Trophoblast cell (in vitro differentiated cells and primary cell): Measurements from ENCODE around the gene FKTN.

Experiments used
- DNase-seq, 2 donors: peaks; one replicate each; pipeline ENCODE4 v3.0.0-alpha.2; 2016
- H2AFZ ChIP-seq: 2 replicates; pipeline ENCODE4 v1.6.1; 2013; ENCODE audit warnings: low read length, moderate library complexity, mild to moderate bottlenecking; ENCODE audit not compliant: insufficient read depth, poor library complexity
- H2AK5ac ChIP-seq: 2 replicates; pipeline ENCODE4 v1.6.1; 2013; ENCODE audit warnings: mild to moderate bottlenecking, low read length
- H2BK120ac ChIP-seq: 2 replicates; pipeline ENCODE4 v1.6.1; 2013; ENCODE audit warnings: low read length, mild to moderate bottlenecking, moderate library complexity; ENCODE audit not compliant: insufficient read depth, poor library complexity
- H2BK12ac ChIP-seq: 2 replicates; pipeline ENCODE4 v1.6.1; 2013; ENCODE audit warnings: mild to moderate bottlenecking, low read length, moderate library complexity
- H2BK5ac ChIP-seq: 2 replicates; pipeline ENCODE4 v1.6.1; 2013; ENCODE audit warnings: low read length, low read depth, moderate library complexity, mild to moderate bottlenecking; ENCODE audit not compliant: poor library complexity
- H3K14ac ChIP-seq: 2 replicates; pipeline ENCODE4 v1.6.1; 2013; ENCODE audit warnings: mild to moderate bottlenecking, low read length
- H3K18ac ChIP-seq: 2 replicates; pipeline ENCODE4 v1.6.1; 2013; ENCODE audit warnings: mild to moderate bottlenecking, low read length
- H3K23ac ChIP-seq: 2 replicates; pipeline ENCODE4 v1.6.1; 2013; ENCODE audit warnings: low read length
- H3K27ac ChIP-seq: 2 replicates; pipeline ENCODE4 v1.5.1; 2013; ENCODE audit warnings: low read depth, mild to moderate bottlenecking, inconsistent platforms, low read length, moderate library complexity
- H3K27me3 ChIP-seq: 2 replicates; pipeline ENCODE4 v1.6.1; 2013; ENCODE audit warnings: inconsistent platforms, mild to moderate bottlenecking, low read length, moderate library complexity; ENCODE audit not compliant: insufficient read depth
- H3K36me3 ChIP-seq, 2 experiments: 1 replicate in 1 of 2; 2 replicates in 1 of 2; pipeline ENCODE4 v1.6.1; 2013; ENCODE audit warnings: low read length in 2 of 2, mild to moderate bottlenecking in 2 of 2, moderate library complexity in 1 of 2; ENCODE audit not compliant: insufficient read depth in 2 of 2, control insufficient read depth in 1 of 2
- H3K4ac ChIP-seq: 2 replicates; pipeline ENCODE4 v1.6.1; 2013; ENCODE audit warnings: low read depth, mild to moderate bottlenecking, low read length, moderate library complexity
- H3K4me1 ChIP-seq, 2 experiments: 1 replicate in 1 of 2; 2 replicates in 1 of 2; pipeline ENCODE4 v1.6.1; 2013; ENCODE audit warnings: low read length in 2 of 2, mild to moderate bottlenecking in 2 of 2, moderate library complexity in 1 of 2; ENCODE audit not compliant: insufficient read depth in 2 of 2, control insufficient read depth in 1 of 2
- H3K4me2 ChIP-seq: 2 replicates; pipeline ENCODE4 v1.6.1; 2013; ENCODE audit warnings: inconsistent platforms, mild to moderate bottlenecking, low read length, moderate library complexity
- H3K4me3 ChIP-seq: 2 replicates; pipeline ENCODE4 v1.5.1; 2013; ENCODE audit warnings: mild to moderate bottlenecking, low read depth, low read length, inconsistent platforms
- H3K79me1 ChIP-seq: one replicate; pipeline ENCODE4 v1.6.1; 2013; ENCODE audit warnings: low read length
- H3K79me2 ChIP-seq: 2 replicates; pipeline ENCODE4 v1.6.1; 2013; ENCODE audit warnings: low read length, mild to moderate bottlenecking; ENCODE audit not compliant: control insufficient read depth, insufficient read depth, poor library complexity
- H3K9ac ChIP-seq: 2 replicates; pipeline ENCODE4 v1.6.1; 2013; ENCODE audit warnings: mild to moderate bottlenecking, low read length
- H3K9me3 ChIP-seq: 2 replicates; pipeline ENCODE4 v1.6.1; 2013; ENCODE audit warnings: low read depth, mild to moderate bottlenecking, control low read depth, inconsistent platforms, low read length; ENCODE audit not compliant: insufficient read depth
- H4K12ac ChIP-seq: 2 replicates; pipeline ENCODE4 v1.6.1; 2013; ENCODE audit warnings: low read depth, mild to moderate bottlenecking, low read length, moderate library complexity
- H4K8ac ChIP-seq: 2 replicates; pipeline ENCODE4 v1.6.1; 2013; ENCODE audit warnings: low read depth, mild to moderate bottlenecking, low read length, moderate library complexity
- H4K91ac ChIP-seq: one replicate; pipeline ENCODE4 v1.6.1; 2013; ENCODE audit warnings: low read depth, mild to moderate bottlenecking, low read length, moderate library complexity
- WGBS: extraction: QIAGEN DNeasy Blood & Tissue Kit; methylation state at CpG from one replicate; pipeline ENCODE4 v1.1.7; 2013; ENCODE audit warnings: missing lambda C conversion rate; ENCODE audit not compliant: insufficient read length, insufficient coverage; ENCODE audit errors: extremely low coverage; 5-methylcytosine and 5-hydroxymethylcytosine counted together

The FKTN gene

GRCh38 chr9:105531530-105531929 is 26.4 kb upstream of the FKTN start:
- Histone ChIP-seq H3K79me1 (no peaks in the 10 kb centered on the region), H2BK5ac (no peak overlapping the region), H4K8ac (no peak overlapping the region), H3K36me3 (no peaks in the 10 kb centered on the region), H3K4ac (no peak overlapping the region), H2AK5ac (no peak overlapping the region), H3K27ac (no peak overlapping the region), H3K4me1 (no peaks in the 10 kb centered on the region), H3K9me3 (no peaks in the 10 kb centered on the region), H3K14ac (no peak overlapping the region), H2AFZ (no peak overlapping the region), H3K9ac (no peak overlapping the region), H3K23ac (no peak overlapping the region), H2BK120ac (no peak overlapping the region), H4K91ac (no peak overlapping the region), H4K12ac (no peak overlapping the region), H3K4me2 (no peak overlapping the region), H3K4me3 (no peak overlapping the region), H2BK12ac (no peak overlapping the region), H3K18ac (no peak overlapping the region), H3K27me3 (no peaks in the 10 kb centered on the region), H3K79me2 (no peaks in the 10 kb centered on the region)
- no CpG with 5 or more reads among the region's 3 CpGs for WGBS
- no peak for DNase-seq

DNA sequence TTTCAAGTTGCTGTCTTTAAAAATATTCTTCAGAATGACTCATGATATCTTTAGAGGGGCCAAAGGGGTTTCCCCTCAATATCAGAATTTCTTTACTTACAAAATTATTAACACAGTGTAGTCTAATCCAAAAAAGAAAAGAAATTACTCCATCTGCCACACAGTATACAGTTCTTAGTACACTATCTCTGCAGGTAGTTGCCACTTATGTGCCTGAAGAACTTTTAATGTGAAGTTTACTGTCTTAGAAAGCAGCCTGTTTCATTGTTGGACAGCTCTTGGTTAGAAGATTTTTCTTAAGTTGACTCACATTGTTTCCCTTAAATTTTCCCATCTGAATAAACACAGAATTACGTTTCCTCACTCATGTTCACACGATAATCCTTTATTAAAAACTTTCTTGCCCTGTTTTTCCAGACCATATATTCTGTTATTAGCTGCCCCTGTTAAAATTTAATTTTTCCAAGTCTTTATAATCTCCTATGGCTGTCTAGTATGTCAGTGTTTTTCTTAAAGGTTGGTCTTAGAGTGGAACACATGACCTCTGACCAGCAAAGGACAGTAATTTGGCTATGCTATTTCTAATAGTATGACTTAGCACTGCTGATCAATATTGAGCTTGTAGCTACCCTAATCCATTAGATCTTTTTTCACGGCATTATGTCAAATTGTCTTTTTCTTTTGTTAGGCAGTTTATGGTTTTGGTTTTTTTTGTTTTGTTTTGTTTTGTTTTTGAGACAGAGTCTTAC is 21.8 kb upstream of the FKTN start:
- Histone ChIP-seq H2AK5ac (no peak overlapping the region), H3K14ac (no peak overlapping the region), H2BK120ac (no peak overlapping the region), H3K27me3 (no peaks in the 10 kb centered on the region), H3K4ac (no peak overlapping the region), H3K4me2 (no peak overlapping the region), H4K91ac (no peak overlapping the region), H2BK12ac (no peak overlapping the region), H3K9me3 (no peaks in the 10 kb centered on the region), H3K79me2 (no peaks in the 10 kb centered on the region), H3K4me1 (no peaks in the 10 kb centered on the region), H4K12ac (no peak overlapping the region), H2AFZ (no peak overlapping the region), H3K9ac (no peak overlapping the region), H3K4me3 (no peak overlapping the region), H3K18ac (no peak overlapping the region), H3K27ac (no peak overlapping the region), H3K23ac (no peak overlapping the region), H2BK5ac (no peak overlapping the region), H3K36me3 (no peaks in the 10 kb centered on the region), H3K79me1 (no peaks in the 10 kb centered on the region), H4K8ac (no peak overlapping the region)
- DNase-seq: no peak
- no CpG with 5 or more reads among the region's 3 CpGs for WGBS

DNA sequence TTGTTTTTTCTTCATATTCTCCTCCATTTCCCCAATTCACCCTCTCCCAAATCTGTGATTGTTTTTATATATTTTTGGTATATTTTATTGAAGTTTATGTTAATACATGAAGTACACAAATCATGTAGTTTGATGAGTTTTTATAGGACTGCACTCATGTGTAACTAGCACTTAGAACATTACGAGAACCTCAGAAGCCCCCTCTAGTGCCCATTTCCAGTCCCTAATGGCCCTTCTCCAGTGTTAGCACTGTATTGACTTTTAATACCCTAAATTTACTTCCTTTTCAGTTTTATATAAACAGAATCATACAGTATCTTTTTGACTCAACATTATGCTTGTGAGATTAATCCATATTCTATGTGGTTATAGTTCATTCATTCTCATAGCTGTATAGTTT is 18.5 kb upstream of the FKTN start:
- Histone ChIP-seq H2BK5ac (no peak overlapping the region), H3K4me1 (no peaks in the 10 kb centered on the region), H3K27me3 (no peaks in the 10 kb centered on the region), H3K9me3 (no peaks in the 10 kb centered on the region), H2BK12ac (no peak overlapping the region), H2AFZ (no peak overlapping the region), H2BK120ac (no peak overlapping the region), H3K9ac (no peak overlapping the region), H3K4me2 (no peak overlapping the region), H3K36me3 (no peaks in the 10 kb centered on the region), H2AK5ac (no peak overlapping the region), H3K79me2 (no peaks in the 10 kb centered on the region), H4K91ac (no peak overlapping the region), H3K23ac (no peak overlapping the region), H3K14ac (no peak overlapping the region), H4K8ac (no peak overlapping the region), H3K79me1 (no peaks in the 10 kb centered on the region), H3K18ac (no peak overlapping the region), H3K4ac (no peak overlapping the region), H4K12ac (no peak overlapping the region), H3K4me3 (no peak overlapping the region), H3K27ac (no peak overlapping the region)
- DNase-seq: no peak
- WGBS: no CpG with 5 or more reads among the region's 1 CpG

DNA sequence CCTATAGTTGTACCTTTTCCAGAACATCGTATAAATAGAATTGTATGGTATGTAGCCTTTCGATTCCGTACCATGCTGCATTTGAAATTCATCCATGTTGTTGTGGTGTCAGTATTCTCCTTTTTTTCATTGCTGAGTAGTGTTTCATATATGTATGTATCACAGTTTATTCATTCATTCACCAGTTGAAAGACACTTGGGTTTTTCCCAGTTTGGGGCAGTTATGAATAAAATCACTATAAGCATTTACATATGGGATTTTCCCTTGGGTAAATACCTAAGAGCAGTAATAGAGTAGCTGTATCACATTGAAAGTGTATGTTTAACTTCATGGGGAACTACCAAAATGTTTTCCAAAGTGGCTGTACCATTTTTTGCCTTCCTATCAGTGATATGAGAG is 16.1 kb upstream of the FKTN start:
- Histone ChIP-seq H3K23ac (no peak overlapping the region), H3K9ac (no peak overlapping the region), H2BK12ac (no peak overlapping the region), H3K4me3 (no peak overlapping the region), H2BK5ac (no peak overlapping the region), H3K9me3 (no peaks in the 10 kb centered on the region), H3K79me1 (no peaks in the 10 kb centered on the region), H3K4me2 (no peak overlapping the region), H3K27ac (no peak overlapping the region), H2AFZ (no peak overlapping the region), H3K36me3 (no peaks in the 10 kb centered on the region), H3K4me1 (no peaks in the 10 kb centered on the region), H3K4ac (no peak overlapping the region), H3K79me2 (no peaks in the 10 kb centered on the region), H2BK120ac (no peak overlapping the region), H4K12ac (no peak overlapping the region), H3K18ac (no peak overlapping the region), H3K27me3 (no peaks in the 10 kb centered on the region), H4K8ac (no peak overlapping the region), H3K14ac (no peak overlapping the region), H2AK5ac (no peak overlapping the region), H4K91ac (no peak overlapping the region)
- WGBS: no CpG with 5 or more reads among the region's 3 CpGs
- DNase-seq: no peak
